PFSK-1 (cell line): ENCODE measurements around the gene FAM181A.

Source experiments
- FOXP2 ChIP-seq: optimal IDR thresholded peaks from 2 replicates; pipeline ENCODE3; 2011; ENCODE audit warnings: borderline replicate concordance, control low read depth, inconsistent platforms; ENCODE audit not compliant: insufficient read depth; ENCODE audit errors: extremely low read length, extremely low read depth
- POLR2AphosphoS5 ChIP-seq: IDR thresholded peaks from 2 replicates; pipeline ENCODE4 v1.6.1; 2012; ENCODE audit warnings: low read depth, mild to moderate bottlenecking, control low read depth, low read length, moderate library complexity
- REST ChIP-seq, 2 experiments: IDR thresholded peaks; 2 replicates each; pipeline versions ENCODE4 v1.6.1 to v1.8.0; 2011 to 2012; ENCODE audit warnings: low read depth in 2 of 2, low read length in 2 of 2, control low read depth in 1 of 2, inconsistent platforms in 1 of 2, mild to moderate bottlenecking in 1 of 2, moderate library complexity in 1 of 2; ENCODE audit not compliant: insufficient read depth in 1 of 2
- SIN3A ChIP-seq: IDR thresholded peaks from 2 replicates; pipeline ENCODE4 v1.6.1; 2012; ENCODE audit warnings: mild to moderate bottlenecking, low read length, moderate library complexity, borderline replicate concordance; ENCODE audit not compliant: insufficient read depth
- TAF1 ChIP-seq: IDR thresholded peaks from 2 replicates; pipeline ENCODE4 v1.6.1; 2012; ENCODE audit warnings: low read length, control low read depth, borderline replicate concordance; ENCODE audit not compliant: insufficient read depth

The FAM181A gene

GRCh38 chr14:93915070-93915705, 12.0 kb upstream of the FAM181A start:
- no peak for TF ChIP-seq REST (IDR thresholded peaks at IDR 0.05; ENCODE audit: insufficient read depth in 1 of 2, low read depth in 2 of 2, low read length in 2 of 2)
- TF ChIP-seq POLR2AphosphoS5 = no peak
- no peak for TF ChIP-seq FOXP2
- TF ChIP-seq TAF1 = no peak
- TF ChIP-seq SIN3A = no peak

GRCh38 chr14:93915800-93916199, 11.3 kb upstream of the FAM181A start:
- no peak for TF ChIP-seq REST (IDR thresholded peaks at IDR 0.05; ENCODE audit: insufficient read depth in 1 of 2, low read depth in 2 of 2, low read length in 2 of 2)
- TF ChIP-seq TAF1 = no peak
- TF ChIP-seq FOXP2 = no peak
- no peak for TF ChIP-seq SIN3A
- no peak for TF ChIP-seq POLR2AphosphoS5

GRCh38 chr14:93916498-93916897, 10.6 kb upstream of the FAM181A start:
- TF ChIP-seq REST (IDR thresholded peaks at IDR 0.05; ENCODE audit: insufficient read depth in 1 of 2, low read depth in 2 of 2, low read length in 2 of 2) = no peak
- TF ChIP-seq FOXP2 = no peak

- TF ChIP-seq TAF1 (no peak), FOXP2 (no peak), POLR2AphosphoS5 (no peak), SIN3A (no peak), REST (IDR thresholded peaks at IDR 0.05; ENCODE audit: insufficient read depth in 1 of 2, low read depth in 2 of 2, low read length in 2 of 2) (no peak)
Measured at GRCh38 chr14:93917141-93917540, 10.0 kb upstream of the FAM181A start.

GRCh38 chr14:93921001-93921806, 5.9 kb upstream of the FAM181A start:
- TF ChIP-seq POLR2AphosphoS5 = no peak
- TF ChIP-seq REST (IDR thresholded peaks at IDR 0.05; ENCODE audit: insufficient read depth in 1 of 2, low read depth in 2 of 2, low read length in 2 of 2) = no peak
- TF ChIP-seq FOXP2 = no peak
- no peak for TF ChIP-seq TAF1
- no peak for TF ChIP-seq SIN3A
